ENCODE data around the gene RNF123. TPM values are rescaled to one million over a fixed set of nuclear protein-coding genes. Genes with fewer than 3 reads are reported as not detected.

The RNF123 gene
- total RNA-seq, 4 donors from 2014 or later = 14.7 to 23.7 (median 19.7) TPM

DNA sequence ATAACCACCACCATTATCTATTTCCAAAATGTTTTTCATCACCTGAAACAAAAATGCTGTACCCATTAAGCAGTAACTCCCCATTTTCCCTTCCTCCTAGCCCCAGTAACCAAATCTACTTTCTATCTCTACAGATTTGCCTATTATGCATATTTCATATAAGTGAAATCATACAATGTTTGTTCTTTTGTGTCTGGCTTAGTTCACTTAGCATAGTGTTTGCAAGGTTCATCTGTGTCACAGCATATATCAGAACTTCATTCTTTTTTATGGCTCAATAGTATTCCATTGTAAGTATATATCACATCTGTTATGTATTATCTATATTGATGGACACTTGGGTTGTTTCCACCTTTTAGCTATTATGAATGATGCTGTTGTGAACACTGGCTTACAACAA is 51.1 kb downstream of the RNF123 start:
- TF ChIP-seq, protein P1, sequence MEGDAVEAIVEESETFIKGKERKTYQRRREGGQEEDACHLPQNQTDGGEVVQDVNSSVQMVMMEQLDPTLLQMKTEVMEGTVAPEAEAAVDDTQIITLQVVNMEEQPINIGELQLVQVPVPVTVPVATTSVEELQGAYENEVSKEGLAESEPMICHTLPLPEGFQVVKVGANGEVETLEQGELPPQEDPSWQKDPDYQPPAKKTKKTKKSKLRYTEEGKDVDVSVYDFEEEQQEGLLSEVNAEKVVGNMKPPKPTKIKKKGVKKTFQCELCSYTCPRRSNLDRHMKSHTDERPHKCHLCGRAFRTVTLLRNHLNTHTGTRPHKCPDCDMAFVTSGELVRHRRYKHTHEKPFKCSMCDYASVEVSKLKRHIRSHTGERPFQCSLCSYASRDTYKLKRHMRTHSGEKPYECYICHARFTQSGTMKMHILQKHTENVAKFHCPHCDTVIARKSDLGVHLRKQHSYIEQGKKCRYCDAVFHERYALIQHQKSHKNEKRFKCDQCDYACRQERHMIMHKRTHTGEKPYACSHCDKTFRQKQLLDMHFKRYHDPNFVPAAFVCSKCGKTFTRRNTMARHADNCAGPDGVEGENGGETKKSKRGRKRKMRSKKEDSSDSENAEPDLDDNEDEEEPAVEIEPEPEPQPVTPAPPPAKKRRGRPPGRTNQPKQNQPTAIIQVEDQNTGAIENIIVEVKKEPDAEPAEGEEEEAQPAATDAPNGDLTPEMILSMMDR (IDR thresholded peaks at IDR 0.05; ENCODE audit: low read depth) = no peak

DNA sequence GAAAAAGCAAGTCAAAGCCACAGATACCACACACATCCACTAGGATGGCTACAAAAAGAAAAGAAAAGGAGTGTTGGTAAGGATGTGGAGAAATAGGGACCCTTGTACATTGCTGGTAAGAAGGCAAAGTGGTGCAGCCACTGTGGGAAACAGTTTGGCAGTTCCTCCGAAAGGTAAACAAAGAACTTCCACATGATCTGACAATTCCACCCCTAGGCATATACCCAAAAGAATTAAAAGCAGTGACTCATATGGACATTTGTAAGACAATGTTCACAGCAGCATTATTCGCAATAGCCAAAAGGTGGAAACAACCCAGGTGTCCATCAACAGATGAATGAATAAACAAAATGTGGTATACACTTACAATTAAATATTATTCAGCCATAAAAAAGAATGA is 56.6 kb downstream of the RNF123 start:
- TF ChIP-seq, protein P1 (IDR thresholded peaks at IDR 0.05; ENCODE audit: low read depth) = no peak

DNA sequence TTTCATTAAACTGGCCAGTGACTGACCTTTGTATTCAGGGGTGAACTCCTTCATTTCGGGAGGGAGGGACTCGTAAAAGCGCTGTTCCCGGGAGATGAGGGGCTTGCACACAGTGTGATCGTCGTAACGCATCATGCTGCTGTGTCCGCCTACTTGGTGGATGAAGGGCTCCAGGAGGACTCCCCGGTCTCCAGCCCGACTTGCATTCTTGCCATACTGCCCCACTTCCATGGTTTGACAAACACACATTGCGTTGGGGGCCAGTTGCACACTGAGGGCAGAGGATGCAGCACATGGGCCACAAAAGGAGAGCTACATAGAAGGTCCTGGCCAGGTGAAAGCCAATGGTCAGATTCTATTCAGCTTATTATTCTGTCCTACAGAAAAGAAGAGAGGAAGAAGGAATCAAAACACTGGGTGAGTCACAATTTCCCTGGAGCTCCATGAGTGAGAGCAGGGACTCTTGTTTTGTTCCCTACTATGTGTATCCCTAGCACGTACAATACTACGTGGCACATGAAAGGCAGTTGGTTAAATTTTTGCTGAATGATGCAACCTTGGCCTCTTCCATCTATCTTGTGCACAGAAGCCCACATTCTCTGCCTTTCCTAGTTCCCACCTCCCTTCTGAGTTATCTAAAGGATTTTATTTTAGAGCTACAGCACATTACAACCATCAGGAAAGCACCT is 58.6 kb downstream of the RNF123 start:
- TF ChIP-seq, protein P1 (IDR thresholded peaks at IDR 0.05; ENCODE audit: low read depth) = no peak

DNA sequence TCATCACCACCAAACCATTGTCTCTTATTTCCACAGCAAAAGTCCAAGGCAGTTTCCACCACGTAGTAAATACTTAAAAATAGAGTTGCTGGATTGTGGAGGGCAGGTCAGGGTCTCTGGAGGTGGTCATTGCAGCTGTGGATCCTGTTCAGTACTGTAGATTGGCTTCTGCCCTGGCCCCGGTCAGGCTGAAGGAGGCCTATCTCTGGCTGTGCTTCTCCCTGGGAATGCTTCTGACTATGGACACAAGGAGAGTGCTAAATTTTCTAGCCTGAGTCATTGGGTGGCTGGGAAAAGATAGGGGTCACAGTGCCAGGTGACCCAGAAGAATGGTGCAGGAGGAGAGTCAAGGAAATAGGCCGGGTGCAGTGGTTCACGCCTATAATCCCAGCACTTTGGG is 60.7 kb downstream of the RNF123 start:
- TF ChIP-seq, protein P1 (IDR thresholded peaks at IDR 0.05; ENCODE audit: low read depth) = no peak

DNA sequence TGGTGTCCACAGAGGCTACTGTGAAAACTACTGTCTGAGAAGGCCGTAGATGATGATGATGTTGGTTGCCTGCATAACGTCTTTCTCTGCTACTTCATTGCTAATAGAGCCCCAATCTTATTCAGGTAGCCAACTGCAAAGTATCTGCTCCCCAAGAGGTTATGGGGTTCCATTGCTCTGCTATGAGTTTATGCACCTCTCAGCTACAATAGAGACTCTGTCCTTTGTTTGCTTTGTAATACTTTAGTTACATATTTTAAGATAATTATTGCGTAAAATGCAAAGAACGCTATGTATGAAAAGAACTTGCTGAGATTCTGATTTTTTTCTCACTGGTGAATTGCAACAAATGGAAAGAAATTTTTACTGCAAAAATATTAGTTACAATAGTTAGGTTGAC is 62.1 kb downstream of the RNF123 start:
- TF ChIP-seq, protein P1 (IDR thresholded peaks at IDR 0.05; ENCODE audit: low read depth) = no peak

DNA sequence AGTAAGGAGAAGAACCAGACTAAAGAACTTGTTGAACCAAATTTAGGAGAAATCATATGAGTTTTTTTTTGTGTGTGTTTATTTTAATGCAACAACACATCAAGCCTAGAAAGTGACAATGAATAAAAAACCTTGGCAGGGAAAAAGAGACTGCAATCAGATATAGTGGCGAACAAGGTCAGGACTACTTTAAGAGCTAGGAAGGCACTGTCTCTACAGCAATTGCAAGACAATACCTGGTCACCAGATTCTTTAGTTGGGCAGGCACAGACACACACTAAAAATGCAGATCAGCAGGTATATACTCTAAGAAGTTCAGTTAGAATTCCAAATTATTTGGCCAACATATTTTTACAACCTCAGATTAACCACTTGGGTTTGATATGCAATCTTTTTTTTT is 65.2 kb downstream of the RNF123 start:
- TF ChIP-seq, protein P1 (IDR thresholded peaks at IDR 0.05; ENCODE audit: low read depth) = no peak

DNA sequence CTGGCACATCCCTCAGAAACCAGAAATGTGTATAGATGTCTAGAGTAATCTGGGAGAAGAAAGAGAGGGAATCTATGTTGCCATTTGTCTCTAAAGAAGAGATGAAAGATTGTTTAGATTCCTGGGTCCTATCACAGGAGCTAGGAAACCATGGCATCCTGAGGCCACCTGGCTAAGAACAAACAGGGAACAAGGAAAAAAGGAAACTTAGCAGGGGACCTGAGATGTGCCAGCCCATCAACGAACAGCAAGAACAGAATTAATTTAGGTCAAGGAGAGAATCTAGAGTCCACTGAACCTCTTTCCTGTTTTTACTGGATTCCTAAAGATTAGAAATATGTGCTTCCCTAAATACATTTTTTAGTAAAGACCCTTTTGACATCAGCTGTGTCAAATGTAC is 66.7 kb downstream of the RNF123 start:
- TF ChIP-seq, protein P1 (IDR thresholded peaks at IDR 0.05; ENCODE audit: low read depth) = no peak
